CD4-positive, alpha-beta T cell treated with Interleukin-4 for 1 hour (primary cell): Measurements from ENCODE around the gene VCX3B.
"Not testable (repeated sequence)": the region's sequence is repeated elsewhere in the genome, so short reads cannot be mapped to it uniquely, and the experiment has no call there.

Experiments
- DNase-seq, 2 donors: peaks; one replicate each; pipeline ENCODE4 v3.0.0-alpha.2; 2020 to 2022

VCX3B gene

GRCh38 chrX:8464530-8464929 lies at the start of gene VCX3B:
VCX3B (plus strand) TSS chrX:8464830; CDS start chrX:8465451, 621 bp downstream.
- DNase-seq = not testable (repeated sequence)

GRCh38 chrX:8418301-8418700 lies 46.3 kb upstream of the VCX3B start:
- no peak for DNase-seq

GRCh38 chrX:8424912-8425311 lies 39.7 kb upstream of the VCX3B start:
- no peak for DNase-seq

- DNase-seq = no peak
These were observed 34.9 kb upstream of the VCX3B start for GRCh38 chrX:8429692-8430249.

- no peak for DNase-seq
These were observed 34.2 kb upstream of the VCX3B start for GRCh38 chrX:8430444-8430843.

- DNase-seq = no peak
These were observed 32.2 kb upstream of the VCX3B start for GRCh38 chrX:8432396-8432795.

- DNase-seq = no peak
These were observed 31.2 kb upstream of the VCX3B start for GRCh38 chrX:8433109-8434062.

GRCh38 chrX:8447368-8447767 lies 17.3 kb upstream of the VCX3B start:
- no peak for DNase-seq

GRCh38 chrX:8452343-8452742 lies 12.3 kb upstream of the VCX3B start:
- DNase-seq = not testable (repeated sequence)

- no peak for DNase-seq
These were observed 11.0 kb upstream of the VCX3B start for GRCh38 chrX:8453611-8454010.

GRCh38 chrX:8455557-8455956 lies 9.1 kb upstream of the VCX3B start:
- no peak for DNase-seq

- DNase-seq = no peak
These were observed 2.1 kb upstream of the VCX3B start for GRCh38 chrX:8462488-8462887.

- DNase-seq = no peak
These were observed 19.8 kb downstream of the VCX3B start for GRCh38 chrX:8484360-8484949.

GRCh38 chrX:8495036-8495435 lies 30.4 kb downstream of the VCX3B start:
- not testable (repeated sequence) for DNase-seq

GRCh38 chrX:8500203-8500602 lies 35.6 kb downstream of the VCX3B start:
- DNase-seq = no peak

GRCh38 chrX:8502101-8502500 lies 37.5 kb downstream of the VCX3B start:
- not testable (repeated sequence) for DNase-seq

- DNase-seq = no peak
These were observed 39.8 kb downstream of the VCX3B start for GRCh38 chrX:8504451-8504850.
